Brain pericyte (primary cell): Measurements from ENCODE around the gene PBX4.
A peak's percentile ranks its signal among the peaks of the same experiment; 100 is the strongest.

Experiments
- DNase-seq: peaks from one replicate; pipeline ENCODE4 v3.0.0-alpha.2; 2012; ENCODE audit warnings: low read depth, low spot score

The PBX4 gene

GRCh38 chr19:19526581-19527370, 91.7 kb downstream of the PBX4 start:
- no peak for DNase-seq

GRCh38 chr19:19525611-19526380, 92.7 kb downstream of the PBX4 start:
- no peak for DNase-seq

DNA sequence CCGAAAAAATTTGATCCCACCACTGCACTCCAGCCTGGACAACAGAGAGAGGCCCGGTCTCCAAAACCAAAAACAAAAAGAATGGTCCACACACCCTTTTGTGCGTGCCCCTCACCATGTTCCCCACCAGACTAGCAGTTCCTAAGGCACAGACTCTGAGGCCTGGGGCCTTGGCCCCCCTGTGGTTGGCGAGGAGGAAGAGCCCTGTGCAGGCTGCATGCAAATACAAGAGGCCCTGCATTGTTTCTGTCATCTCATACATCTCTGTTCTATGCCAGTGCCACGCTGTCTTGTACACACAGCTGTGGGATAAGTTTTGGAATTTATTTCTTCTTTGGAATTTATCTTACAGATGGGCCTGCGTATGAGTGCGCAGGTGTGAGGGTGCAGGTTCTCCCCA, 94.4 kb downstream of the PBX4 start:
- DNase-seq, result no peak

GRCh38 chr19:19523177-19523576, 95.3 kb downstream of the PBX4 start:
- DNase-seq, result no peak

- no peak for DNase-seq
Observed at GRCh38 chr19:19520989-19521388, 97.5 kb downstream of the PBX4 start.

DNA sequence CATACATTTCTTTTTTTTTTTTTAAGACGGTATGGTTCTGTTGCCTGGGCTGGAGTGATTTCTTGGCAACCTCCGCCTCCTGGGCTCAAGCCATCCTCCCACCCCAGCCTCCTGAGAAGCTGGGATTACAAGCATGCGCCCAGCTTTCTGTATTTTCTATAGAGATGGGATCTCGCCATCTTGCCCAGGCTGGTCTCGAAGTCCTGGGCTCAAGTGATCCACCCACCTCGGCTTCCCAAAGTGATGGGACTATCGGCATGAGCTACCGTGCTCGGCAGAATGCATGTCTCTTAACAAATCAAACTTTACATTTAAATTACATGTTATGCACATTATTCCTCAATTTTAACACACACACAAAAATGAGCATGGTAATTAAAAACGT, 101.3 kb downstream of the PBX4 start:
- DNase-seq, result no peak

DNA sequence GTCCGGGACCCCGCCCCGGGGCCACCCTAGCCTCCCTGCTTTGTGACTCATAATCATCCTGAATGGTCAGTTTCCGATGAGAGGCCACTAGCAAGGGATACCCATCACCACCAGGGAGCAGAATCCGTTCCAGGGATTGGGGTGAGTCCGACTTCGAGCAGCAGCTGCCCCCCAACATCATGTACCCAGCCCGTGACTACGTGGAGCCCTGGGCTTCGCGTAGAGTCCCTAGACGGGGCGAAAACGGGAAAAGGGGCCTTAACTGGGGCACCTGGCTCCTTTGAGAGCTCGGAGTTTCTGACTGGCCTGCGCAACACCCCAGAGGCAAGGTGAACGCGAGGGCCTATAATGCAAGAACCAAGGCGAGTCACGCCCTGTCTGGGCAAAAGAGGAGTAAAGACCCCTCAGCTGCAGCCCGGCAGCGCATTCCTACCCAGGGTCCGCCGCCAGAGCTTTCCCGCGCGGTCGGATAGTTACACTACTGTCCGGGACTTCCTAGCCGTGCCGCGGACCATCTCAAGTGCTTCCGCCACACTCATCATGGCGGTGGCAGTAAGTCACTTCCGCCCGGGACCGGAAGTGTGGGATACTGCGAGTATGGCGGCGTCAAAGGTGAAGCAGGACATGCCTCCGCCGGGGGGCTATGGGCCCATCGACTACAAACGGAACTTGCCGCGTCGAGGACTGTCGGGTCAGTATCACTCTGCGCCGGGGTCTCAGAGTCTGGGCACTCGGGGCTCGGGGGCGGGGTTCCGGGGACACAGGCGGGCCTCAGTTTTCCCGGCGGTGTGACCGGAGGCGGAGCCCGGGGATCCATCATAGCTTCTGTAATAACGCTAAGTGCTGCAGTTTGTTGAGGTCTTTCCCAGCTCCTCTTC, 102.6 kb downstream of the PBX4 start, which contains the start of gene NDUFA13:
Gene NDUFA13, plus strand, starts transcription at position 584 of the 878 bp plus-strand sequence. Its CDS starts 14 bp downstream, at position 598.
- peak; percentile 78 for DNase-seq

- no peak for DNase-seq
Observed at GRCh38 chr19:19514881-19515641, 103.4 kb downstream of the PBX4 start, which contains the start of gene TSSK6. Gene TSSK6 (minus strand): TSS chr19:19515548. CDS start chr19:19515427, 121 bp downstream.

DNA sequence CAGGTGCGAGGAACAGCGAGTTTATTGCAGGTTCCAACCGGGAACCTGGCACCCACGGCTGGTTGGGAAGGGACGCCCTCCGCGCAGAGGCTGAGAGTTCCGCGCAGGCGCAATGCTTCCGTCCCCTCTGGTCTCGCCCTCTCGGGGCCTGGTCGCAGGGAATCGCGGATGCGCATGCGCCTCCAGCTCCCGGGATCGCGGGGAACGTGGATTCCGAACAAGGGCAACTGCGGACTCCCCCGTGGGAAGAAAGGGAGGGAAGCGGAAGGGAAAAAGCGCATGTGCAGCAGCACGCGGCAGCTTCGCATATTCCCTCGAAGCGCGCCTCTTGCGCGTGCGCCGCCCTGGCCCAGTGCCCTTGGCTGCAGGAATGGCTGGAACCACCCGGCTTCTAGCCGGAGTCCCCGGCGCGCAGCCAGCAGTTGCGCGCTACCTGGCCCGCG, 104.3 kb downstream of the PBX4 start:
- DNase-seq, result no peak

- no peak for DNase-seq
Observed at GRCh38 chr19:19513682-19514081, 104.8 kb downstream of the PBX4 start.
